GM10266 (cell line): ENCODE measurements around the gene AIRE.

ENCODE experiments used
- DNase-seq: peaks from one replicate; pipeline ENCODE4 v3.0.0; 2012; ENCODE audit errors: extremely low spot score
- TF ChIP-seq, protein P1 (sequence below): IDR thresholded peaks from 2 replicates; pipeline ENCODE4 v1.5.1; 2012; ENCODE audit warnings: mild to moderate bottlenecking, low read depth; ENCODE audit not compliant: control insufficient read depth, insufficient read depth; ENCODE audit errors: missing control alignments

Gene AIRE

DNA sequence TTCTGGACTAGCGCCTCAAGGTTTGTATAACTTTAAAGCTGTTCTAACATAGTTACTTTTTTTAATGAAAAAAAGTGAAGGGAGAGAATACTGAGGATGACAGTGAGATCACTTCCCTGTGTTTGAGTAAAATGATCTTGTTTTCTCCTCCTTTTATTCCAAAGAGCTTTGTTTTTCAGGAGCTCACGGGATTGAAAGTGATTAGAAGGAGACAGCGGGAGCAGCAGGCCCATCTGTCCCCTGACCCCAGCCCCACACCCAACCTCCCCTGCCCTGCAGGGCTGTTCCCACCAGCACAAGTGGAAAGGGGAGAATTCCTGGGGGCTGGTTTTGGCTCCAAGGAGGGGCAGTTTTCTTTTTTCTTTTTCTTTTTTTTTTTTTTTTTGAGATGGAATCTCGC lies 21.9 kb upstream of the AIRE start:
- TF ChIP-seq, protein P1, sequence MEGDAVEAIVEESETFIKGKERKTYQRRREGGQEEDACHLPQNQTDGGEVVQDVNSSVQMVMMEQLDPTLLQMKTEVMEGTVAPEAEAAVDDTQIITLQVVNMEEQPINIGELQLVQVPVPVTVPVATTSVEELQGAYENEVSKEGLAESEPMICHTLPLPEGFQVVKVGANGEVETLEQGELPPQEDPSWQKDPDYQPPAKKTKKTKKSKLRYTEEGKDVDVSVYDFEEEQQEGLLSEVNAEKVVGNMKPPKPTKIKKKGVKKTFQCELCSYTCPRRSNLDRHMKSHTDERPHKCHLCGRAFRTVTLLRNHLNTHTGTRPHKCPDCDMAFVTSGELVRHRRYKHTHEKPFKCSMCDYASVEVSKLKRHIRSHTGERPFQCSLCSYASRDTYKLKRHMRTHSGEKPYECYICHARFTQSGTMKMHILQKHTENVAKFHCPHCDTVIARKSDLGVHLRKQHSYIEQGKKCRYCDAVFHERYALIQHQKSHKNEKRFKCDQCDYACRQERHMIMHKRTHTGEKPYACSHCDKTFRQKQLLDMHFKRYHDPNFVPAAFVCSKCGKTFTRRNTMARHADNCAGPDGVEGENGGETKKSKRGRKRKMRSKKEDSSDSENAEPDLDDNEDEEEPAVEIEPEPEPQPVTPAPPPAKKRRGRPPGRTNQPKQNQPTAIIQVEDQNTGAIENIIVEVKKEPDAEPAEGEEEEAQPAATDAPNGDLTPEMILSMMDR = no peak
- no peak for DNase-seq

DNA sequence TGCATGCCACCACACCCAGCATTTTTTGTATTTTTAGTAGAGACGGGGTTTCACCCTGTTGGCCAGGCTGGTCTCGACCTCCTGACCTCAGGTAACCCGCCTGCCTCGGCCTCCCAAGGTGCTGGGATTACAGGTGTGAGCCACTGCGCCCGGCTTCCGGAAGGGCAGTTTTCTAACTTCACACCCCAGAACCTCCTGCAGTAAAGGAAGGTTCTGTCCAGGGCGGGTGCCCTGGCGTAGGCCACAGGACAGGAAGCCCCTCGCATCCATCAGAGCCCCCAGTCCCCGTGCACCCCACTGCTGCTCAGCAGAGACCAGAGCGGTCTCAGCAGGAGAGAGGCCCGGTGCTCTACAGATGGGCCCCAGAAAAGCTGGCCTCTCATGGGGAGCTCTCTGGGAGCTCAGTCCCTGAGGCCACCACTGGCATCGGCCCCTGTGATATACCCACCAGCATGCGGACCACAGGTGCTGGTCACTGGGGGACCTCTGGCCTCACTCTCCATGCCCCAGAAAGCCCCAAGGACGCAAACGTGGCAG lies 19.9 kb upstream of the AIRE start:
- TF ChIP-seq, protein P1 = no peak
- no peak for DNase-seq

DNA sequence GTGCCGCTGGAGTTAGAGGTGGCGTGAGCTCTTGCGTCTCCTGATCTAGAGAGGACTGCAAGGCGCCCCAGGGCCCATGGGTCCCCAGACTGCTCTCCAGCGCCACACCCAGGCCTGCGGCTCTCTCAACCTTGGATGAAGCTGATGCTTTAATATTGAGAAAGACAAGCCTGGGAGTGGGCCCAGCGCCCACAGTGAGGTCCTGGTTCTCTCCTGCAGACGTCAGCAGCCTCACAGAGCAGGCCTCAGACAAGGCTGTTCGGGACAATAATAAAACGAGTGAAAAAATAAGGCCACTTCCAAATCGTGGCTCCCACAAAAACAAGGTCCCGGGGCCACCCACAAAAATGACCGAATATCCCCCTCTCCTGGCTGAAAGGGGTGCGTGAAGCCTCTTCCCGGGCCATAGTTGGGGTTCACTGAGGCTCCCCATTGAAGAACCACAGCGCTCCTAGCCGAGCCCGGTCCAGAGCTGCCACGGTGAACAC lies 18.0 kb upstream of the AIRE start:
- TF ChIP-seq, protein P1 = peak; percentile 32
- no peak for DNase-seq

DNA sequence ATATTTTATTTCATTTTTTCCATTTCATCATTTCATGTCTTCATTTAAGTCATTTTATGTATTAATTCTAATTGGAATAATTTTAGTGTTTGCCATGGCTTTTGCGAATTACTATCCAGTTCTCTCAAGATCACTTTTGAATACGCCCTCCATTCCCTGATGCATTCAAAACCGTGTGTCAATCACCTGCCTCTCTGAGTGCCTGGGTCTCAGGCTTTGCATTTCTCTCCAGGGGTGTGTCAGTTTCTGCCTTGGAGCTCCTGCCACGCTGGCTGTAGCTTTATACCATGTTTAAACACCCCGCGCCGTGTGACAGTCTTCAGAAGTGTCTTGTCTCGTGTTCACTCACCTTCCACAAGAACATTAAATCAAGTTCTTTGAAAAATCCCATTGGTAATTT lies 16.6 kb upstream of the AIRE start:
- DNase-seq = no peak
- TF ChIP-seq, protein P1 = no peak

DNA sequence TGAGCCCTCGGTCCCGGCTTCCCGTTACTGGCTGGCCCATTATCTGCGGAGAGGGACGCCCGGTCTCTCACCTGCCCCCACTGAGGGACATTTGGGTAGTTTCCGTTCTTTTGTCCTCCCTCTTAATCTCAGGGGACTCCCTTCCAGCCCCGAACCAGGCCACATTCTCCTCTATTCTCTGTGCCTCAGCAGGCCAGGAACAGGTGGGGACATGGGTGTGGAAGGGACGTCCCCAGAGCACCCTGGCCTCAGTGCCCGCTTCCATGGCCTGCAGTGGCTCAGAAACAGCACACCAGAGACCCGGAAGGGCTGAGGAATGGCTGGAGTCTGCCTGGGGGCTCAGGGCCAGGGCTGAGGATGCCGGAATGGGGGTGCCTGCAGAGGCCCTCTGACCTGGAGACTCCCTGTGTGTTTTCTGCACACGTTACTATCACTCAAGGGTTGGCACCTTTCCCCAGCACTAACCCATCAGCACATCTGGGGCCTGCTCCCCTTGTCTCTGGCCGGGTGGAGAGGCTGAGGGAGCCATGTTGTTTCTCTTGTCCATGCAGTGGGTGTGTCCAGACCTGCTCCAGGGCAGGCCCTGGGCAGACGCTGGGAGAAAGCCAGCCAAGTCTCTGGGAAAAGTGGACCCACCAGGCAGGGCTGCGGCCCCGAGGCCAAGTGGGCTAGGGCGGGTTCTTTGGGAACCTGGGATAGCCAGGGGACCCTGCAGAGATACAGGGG lies 14.0 kb upstream of the AIRE start:
- no peak for DNase-seq
- TF ChIP-seq, protein P1 = no peak

DNA sequence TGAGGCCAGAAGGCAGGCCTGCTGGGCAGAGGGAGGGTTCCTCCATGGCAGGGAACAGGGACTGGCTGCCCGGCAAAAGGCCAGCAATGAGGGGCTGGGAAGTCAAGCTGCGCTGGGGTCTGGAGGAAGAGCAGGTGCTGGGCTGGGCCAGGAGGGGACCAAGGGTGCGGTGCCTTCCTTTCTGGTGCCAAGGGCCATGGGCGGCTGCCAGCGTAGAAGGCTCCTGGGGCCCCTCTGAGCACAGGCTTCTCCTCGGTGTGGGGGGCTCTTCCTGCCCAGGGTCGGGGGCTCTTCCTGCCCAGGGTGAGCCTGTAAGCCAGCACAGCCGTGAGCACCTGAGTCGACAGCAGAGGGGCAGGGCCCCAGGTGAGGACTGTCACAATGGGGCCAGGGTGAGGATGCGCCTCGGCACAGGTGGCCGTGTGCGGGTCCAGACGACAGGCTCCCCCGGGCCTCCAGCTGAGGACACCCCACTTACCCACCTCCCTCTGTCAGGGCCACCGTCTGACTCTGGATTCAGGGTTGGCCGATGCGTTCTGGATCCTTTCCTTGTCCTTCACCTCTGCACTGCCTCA lies 13.3 kb upstream of the AIRE start:
- TF ChIP-seq, protein P1 = no peak
- DNase-seq = no peak

DNA sequence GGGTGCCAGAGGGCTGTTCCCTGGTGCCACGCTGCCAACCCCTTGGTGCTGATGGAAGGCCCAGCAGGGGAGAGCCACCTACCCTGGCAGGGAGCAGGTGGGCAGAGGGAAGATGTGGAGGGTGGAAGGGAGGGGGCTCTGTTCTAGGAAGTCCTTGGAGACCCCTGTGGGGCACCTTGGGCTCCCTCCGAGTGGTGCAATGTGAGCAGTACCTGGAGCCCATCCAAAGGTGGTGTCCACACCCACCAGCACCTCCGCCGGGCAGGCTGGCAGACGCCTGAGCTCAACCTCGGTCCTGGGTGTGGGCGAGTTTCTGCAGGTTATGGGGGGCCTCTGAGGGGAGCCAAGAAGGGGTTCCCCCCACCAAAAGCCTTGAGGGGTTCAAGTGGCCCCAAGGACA lies 12.6 kb upstream of the AIRE start:
- no peak for DNase-seq
- TF ChIP-seq, protein P1 = no peak
